Nephron progenitor cell (in vitro differentiated cells): ENCODE results near the gene TUB.

Experiments used
- DNase-seq: peaks from one replicate; pipeline ENCODE4 v3.0.0; 2021
- H3K27ac Mint-ChIP-seq: 2 replicates; pipeline ENCODE4 v1.8.0; 2021; ENCODE audit warnings: mild to moderate bottlenecking, moderate library complexity, mixed read lengths
- H3K27me3 Mint-ChIP-seq: 2 replicates; pipeline ENCODE4 v1.8.0; 2021; ENCODE audit warnings: mild to moderate bottlenecking, low read depth, mixed read lengths; ENCODE audit not compliant: poor library complexity
- H3K36me3 Mint-ChIP-seq: 2 replicates; pipeline ENCODE4 v1.8.0; 2021; ENCODE audit warnings: low read depth, mixed read lengths
- H3K4me1 Mint-ChIP-seq: 2 replicates; pipeline ENCODE4 v1.8.0; 2021; ENCODE audit warnings: mixed read lengths
- H3K4me3 Mint-ChIP-seq: 2 replicates; pipeline ENCODE4 v1.8.0; 2021; ENCODE audit warnings: mild to moderate bottlenecking, moderate library complexity, mixed read lengths
- H3K9me3 Mint-ChIP-seq: 2 replicates; pipeline ENCODE4 v1.8.0; 2021; ENCODE audit warnings: mild to moderate bottlenecking, moderate library complexity, mixed read lengths
- TF ChIP-seq, protein P1 (sequence below): fragments of 200-600 bp; sonication (generic); IDR thresholded peaks from 2 replicates; pipeline ENCODE4 v1.5.0; 2021; ENCODE audit warnings: antibody characterized with exemption

The TUB gene

DNA sequence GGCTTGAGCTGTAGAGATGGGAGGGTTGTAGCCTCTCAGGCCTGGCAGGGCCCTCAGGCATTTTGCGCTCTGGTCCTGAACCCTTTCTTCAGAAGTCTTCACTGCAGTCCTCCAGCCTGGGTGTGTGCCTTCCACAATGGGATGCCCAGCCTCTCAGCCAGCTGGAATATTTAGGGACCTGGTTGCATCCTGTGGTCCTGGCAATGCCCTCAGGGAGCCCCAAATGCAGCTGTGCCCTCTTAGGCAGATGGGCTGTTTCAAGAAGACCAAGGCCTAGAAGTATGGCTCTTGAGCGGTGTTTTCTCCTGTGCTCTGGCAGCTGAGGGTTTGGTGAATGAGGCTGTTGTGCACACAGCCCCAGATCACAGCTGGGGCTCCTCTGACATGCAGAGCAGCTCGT is 6.7 kb downstream of the TUB start:
- Mint-ChIP-seq H3K9me3 (no peaks in the 10 kb centered on the region), H3K36me3 (peaks cover 5% of the 10 kb centered on the region), H3K4me1 (peaks cover 41% of the 10 kb centered on the region), H3K27ac (no peak overlapping the region), H3K4me3 (no peak overlapping the region), H3K27me3 (peaks cover 7% of the 10 kb centered on the region)
- TF ChIP-seq, protein P1, sequence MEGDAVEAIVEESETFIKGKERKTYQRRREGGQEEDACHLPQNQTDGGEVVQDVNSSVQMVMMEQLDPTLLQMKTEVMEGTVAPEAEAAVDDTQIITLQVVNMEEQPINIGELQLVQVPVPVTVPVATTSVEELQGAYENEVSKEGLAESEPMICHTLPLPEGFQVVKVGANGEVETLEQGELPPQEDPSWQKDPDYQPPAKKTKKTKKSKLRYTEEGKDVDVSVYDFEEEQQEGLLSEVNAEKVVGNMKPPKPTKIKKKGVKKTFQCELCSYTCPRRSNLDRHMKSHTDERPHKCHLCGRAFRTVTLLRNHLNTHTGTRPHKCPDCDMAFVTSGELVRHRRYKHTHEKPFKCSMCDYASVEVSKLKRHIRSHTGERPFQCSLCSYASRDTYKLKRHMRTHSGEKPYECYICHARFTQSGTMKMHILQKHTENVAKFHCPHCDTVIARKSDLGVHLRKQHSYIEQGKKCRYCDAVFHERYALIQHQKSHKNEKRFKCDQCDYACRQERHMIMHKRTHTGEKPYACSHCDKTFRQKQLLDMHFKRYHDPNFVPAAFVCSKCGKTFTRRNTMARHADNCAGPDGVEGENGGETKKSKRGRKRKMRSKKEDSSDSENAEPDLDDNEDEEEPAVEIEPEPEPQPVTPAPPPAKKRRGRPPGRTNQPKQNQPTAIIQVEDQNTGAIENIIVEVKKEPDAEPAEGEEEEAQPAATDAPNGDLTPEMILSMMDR = no peak
- no peak for DNase-seq

DNA sequence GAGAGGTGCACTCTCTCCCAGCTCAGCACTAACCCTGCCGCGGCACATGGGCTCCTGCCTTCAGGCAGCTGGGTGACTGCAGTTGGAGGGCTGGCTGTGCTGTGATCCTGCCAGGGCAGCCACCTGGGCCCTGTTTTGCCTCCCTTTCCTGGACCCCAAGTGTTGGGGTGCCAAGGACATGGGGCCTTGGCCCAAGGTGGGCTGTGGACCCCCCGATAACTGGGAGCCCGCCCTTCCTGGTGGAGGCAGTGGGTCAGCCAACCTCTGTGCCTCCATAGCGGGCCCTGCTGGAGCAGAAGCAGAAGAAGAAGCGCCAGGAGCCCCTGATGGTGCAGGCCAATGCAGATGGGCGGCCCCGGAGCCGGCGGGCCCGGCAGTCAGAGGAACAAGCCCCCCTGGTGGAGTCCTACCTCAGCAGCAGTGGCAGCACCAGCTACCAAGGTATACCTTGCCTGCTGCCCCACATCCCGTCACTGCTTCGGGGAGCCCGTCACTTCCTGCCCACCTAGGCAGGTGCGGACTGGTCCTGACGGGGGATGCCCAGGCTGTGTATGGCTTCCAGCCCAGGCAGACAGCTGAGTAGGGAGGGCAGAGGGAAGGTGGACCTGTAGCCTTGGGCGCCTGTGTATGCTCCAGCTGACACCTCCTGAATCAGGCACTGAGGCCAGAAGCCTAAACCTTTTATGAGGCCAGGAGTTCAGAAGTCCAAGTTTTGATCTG is 8.9 kb downstream of the TUB start:
- peaks cover 5% of the 10 kb centered on the region for H3K36me3 Mint-ChIP-seq
- H3K27me3 Mint-ChIP-seq = peaks cover 10% of the 10 kb centered on the region
- peaks cover 30% of the 10 kb centered on the region for H3K4me1 Mint-ChIP-seq
- H3K4me3 Mint-ChIP-seq = no peak overlapping the region
- H3K9me3 Mint-ChIP-seq = no peaks in the 10 kb centered on the region
- no peak overlapping the region for H3K27ac Mint-ChIP-seq
- TF ChIP-seq, protein P1 = no peak
- no peak for DNase-seq

DNA sequence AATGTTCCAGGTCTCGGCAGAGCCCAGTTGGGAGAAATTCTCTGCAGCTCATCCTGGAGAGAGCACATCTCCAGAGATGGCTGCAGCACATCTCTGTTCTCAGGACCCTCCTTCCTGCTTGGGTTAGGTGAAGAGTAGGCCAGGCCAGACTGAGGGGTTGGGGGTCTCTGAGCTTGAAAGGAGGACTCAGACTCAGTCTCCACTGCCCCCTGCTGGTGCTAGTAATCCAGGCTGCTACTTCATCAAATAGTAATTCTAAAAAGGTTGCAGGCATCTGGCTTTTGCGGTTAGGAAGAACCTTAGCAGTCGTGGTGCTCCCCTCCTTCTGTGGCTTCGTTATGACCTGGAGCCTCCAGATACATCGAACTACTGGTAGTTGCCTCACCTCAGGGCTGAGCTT is 9.7 kb downstream of the TUB start:
- TF ChIP-seq, protein P1 = peak; percentile 72
- DNase-seq = peak; percentile 85
- H3K27ac Mint-ChIP-seq = no peak overlapping the region
- peaks cover 29% of the 10 kb centered on the region for H3K4me1 Mint-ChIP-seq
- no peaks in the 10 kb centered on the region for H3K9me3 Mint-ChIP-seq
- H3K27me3 Mint-ChIP-seq = peaks cover 10% of the 10 kb centered on the region
- no peak overlapping the region for H3K4me3 Mint-ChIP-seq
- peaks cover 5% of the 10 kb centered on the region for H3K36me3 Mint-ChIP-seq

DNA sequence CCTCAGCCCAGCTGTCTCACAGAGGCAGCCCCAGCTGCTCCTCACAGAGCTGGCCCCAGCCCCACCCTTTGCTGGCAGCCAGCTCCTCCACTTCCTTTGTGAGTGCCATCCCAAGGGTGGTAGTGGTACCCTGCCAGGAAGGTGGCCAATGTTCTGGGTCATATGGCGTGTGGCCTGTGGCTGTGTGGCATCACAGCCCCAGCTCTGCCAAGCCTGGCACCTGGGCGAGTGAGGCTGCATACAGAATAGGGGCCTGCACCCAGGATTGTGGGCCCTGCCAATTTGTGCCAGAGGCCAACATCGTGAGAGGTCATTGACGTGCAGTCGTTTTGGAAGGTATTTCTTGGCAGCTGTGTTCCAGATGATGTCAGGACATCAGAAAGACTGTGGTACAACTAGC is 10.7 kb downstream of the TUB start:
- H3K4me3 Mint-ChIP-seq = no peak overlapping the region
- H3K36me3 Mint-ChIP-seq = peaks cover 5% of the 10 kb centered on the region
- peaks cover 6% of the 10 kb centered on the region for H3K27me3 Mint-ChIP-seq
- no peak for DNase-seq
- no peaks in the 10 kb centered on the region for H3K9me3 Mint-ChIP-seq
- H3K4me1 Mint-ChIP-seq = peaks cover 19% of the 10 kb centered on the region
- H3K27ac Mint-ChIP-seq = no peak overlapping the region
- TF ChIP-seq, protein P1 = no peak

DNA sequence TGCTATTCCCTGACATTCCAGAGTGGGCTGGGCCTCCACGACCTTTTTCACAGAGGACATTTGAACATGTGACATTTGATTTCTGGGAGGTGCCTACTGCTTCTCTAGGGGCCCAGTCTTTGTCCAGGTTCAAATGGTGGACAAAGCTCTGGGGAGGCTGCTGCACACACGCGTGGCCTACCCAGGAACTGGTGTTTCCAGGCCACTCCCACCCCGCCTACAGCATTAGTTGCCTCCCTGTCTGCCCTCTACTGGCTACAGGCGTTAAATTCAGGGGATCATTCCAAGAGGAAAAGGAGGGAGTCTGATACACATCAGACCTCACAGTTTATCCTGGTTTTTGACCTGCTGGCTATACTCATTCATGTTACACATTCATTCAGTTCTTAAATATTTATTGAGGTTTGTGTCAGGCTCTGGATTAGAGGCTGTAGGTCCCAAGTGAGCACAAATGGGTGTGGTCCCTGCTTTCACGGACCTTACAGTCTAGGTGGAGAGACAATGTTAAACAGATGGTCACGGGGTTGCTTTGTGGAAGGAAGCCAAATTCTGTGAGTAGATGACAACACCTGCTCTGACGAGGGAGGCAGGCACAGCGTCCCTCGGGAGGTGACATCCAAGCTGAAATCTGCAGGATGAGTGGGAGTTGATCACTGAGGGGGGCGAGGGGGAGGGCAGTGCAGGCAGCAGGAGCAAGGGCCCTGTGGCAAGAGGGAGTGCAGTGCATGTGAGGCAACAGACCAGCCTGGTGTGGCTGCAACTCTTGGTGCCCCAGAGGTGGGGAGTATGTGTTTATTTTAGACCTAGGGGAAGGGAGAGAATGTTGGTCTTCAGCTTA is 11.8 kb downstream of the TUB start:
- no peaks in the 10 kb centered on the region for H3K9me3 Mint-ChIP-seq
- peaks cover 19% of the 10 kb centered on the region for H3K4me1 Mint-ChIP-seq
- no peak overlapping the region for H3K4me3 Mint-ChIP-seq
- no peak overlapping the region for H3K27ac Mint-ChIP-seq
- peaks cover 9% of the 10 kb centered on the region for H3K36me3 Mint-ChIP-seq
- peaks cover 2% of the 10 kb centered on the region for H3K27me3 Mint-ChIP-seq
- peak; percentile 57 for DNase-seq
- TF ChIP-seq, protein P1 = peak; percentile 49
